GM21360 (cell line): Measurements from ENCODE around the gene PTPRM.

Experiments
- ATAC-seq: cut with Tn5 transposase; IDR thresholded peaks from one replicate; pipeline ENCODE4 v1.9.1; 2021; ENCODE audit warnings: mild to moderate bottlenecking, moderate library complexity; ENCODE audit not compliant: unreplicated experiment

Gene PTPRM

DNA sequence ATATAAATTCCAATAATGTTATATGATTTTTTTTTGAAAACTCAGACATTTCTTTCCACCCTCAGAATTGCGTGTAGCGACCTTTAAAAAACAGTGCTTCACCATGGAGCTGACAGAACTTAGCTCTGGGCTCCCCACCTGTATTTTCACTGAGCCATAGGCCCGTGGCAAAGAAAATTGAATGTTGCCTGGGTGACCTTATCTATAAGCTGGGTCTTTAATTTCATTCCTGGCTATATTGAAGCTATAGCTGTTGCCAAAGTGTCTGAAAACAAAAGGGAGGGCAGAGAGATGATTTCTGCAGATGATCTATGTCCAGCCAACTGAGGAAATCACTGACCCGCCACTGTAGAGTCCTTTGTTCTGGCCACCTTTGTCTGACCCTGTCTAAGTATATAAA lies 411.7 kb downstream of the PTPRM start:
- ATAC-seq, result no peak

DNA sequence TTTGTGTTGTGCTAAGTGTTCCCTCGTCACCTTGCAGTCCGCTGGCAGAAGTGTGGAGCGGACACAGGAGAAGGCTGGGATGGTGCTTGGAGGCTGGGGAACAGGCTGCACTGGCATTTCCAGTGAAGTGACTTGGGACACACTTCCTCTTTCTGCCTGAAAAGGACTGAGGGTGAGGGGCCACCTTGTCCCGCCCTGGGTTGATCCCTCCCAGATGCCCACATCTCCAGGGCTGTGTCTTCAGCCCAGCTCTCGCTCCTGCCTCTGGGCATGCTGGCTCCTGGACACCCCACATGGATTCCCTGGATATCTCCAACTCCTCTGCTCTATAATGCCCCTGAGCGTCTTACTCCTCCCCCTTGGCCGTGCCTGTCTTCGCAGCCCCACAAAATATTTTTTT lies 412.6 kb downstream of the PTPRM start:
- no peak for ATAC-seq

DNA sequence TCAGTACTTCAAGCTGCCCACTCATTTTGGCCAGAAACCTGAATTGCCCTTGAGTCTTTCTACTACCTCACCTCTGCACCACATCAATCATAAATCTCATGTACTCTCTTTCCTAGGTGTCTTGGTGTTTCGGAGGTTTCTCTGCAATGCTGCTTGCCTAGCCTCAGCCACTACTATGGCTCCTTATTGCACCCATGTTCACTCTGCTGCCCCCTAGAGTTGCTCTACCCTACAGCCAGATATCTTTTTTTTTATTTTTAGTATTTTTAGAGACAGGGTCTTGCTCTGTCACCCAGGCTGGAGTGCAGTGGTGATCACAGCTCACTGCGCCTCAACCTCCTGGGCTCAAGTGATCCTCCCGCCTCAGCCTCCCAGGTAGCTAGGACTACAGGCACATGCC lies 413.0 kb downstream of the PTPRM start:
- ATAC-seq, result no peak

DNA sequence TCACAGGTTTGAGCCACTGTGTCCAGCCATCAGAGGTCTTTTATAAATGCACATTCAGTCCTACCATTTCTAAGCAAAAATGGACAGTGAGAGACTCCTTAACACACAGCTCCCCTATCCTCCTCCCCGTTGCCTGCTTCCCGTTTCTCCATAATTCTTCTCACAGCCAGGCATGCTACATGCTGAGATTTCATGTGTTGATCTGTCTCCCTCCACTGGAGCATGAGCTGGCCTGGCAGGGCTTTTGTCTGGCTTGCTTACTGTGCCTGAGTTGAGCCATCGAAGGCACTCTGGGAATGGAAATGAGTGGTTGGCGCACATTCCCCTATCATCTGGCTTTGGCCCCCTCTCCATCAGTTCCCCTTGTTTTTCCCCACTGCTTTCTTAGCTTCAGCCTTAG lies 413.5 kb downstream of the PTPRM start:
- ATAC-seq, result no peak

DNA sequence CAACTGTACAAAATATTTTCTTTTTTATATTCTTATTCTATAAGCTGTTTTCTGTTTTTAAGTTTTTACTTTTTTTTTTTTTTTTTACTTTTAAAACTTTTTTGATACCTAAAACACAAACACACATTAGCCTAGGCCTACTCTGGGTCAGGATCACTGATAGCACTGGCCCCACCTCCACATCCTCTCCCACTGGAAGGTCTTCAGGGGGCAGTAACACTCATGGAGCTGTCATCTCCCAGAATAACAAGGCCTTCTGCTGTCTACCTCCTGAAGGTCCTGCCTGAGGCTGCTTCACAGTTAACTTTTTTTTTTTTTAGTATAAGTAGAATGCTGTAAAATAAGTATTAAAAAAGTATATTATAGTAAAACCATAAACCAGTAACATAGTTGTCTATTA lies 415.1 kb downstream of the PTPRM start:
- ATAC-seq, result no peak

DNA sequence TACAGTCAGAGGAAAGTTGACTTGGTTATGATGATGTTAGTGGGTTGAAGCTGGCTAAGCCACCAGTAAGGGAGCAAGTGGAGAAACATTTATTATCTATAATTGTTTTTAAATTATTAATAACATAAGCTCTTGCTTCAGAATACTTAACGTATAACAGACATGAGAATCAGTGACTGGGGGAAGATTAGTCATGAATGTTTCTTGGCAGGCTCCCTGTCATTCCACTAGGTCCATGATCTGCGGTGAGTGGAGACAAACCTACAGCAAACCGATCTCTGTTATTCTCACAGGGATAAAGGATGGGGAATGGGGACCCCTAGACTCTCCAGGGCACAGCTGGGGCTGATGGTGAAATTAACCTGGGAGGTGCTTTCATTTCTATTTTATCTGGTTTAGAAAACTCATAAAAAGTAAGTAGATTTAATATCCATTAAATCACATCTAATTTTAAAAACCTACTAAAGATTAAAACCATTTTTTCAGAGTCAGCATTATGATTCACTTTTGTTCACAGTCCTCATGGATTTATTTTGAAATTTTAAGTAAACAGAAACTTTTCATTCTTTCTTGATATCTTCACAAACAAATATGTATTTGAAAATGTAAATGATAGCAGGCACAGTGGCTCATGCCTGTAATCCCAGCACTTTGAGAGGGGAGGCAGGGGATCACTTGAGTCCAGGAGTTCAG lies 420.3 kb downstream of the PTPRM start:
- ATAC-seq, result no peak

DNA sequence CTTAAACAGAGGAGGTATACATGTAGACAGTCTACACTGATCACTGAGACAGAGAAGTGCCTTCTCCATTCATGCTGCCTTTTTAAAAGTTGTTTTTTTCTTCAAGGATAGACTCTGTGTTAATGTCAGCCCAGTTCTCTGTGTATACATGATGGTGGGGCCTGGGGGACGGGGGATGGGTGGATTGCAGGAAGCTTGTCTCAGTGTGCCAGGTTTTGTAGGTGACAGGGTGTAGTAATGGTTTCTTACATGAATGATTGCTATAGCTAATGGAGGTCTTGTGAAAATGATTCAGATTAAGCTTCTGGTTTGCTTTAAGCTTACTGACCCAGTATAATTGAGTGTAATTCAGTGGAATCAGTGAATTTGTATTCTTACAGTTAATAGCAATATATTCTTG lies 423.6 kb downstream of the PTPRM start:
- ATAC-seq, result no peak

DNA sequence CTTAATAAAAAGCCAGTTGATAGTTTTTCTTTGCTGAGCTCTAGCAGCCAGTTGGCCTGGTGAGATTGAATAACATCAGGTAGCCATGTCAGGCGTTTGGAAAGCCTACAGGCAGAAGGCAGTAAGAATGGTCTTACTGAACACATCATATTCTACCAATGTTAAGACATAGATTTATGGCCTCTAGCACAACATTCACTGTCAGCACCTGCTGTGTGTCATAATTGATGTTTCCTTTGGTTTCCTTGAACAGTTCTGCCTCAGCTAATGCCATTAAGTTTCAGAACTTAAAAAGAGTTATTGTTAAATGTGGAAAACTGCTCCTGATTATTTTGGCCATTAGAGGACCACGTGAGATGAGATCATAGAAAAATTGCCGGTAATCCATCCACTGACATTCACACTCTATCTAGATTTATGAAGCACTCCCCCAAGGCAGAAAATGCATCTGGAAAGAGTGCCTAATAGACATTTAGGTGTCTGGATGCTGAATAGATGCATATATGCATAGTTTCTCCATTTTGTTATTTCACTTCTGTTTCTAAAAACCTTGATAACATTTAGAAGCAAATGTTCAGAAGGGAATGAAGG lies 434.7 kb downstream of the PTPRM start:
- ATAC-seq, result no peak

DNA sequence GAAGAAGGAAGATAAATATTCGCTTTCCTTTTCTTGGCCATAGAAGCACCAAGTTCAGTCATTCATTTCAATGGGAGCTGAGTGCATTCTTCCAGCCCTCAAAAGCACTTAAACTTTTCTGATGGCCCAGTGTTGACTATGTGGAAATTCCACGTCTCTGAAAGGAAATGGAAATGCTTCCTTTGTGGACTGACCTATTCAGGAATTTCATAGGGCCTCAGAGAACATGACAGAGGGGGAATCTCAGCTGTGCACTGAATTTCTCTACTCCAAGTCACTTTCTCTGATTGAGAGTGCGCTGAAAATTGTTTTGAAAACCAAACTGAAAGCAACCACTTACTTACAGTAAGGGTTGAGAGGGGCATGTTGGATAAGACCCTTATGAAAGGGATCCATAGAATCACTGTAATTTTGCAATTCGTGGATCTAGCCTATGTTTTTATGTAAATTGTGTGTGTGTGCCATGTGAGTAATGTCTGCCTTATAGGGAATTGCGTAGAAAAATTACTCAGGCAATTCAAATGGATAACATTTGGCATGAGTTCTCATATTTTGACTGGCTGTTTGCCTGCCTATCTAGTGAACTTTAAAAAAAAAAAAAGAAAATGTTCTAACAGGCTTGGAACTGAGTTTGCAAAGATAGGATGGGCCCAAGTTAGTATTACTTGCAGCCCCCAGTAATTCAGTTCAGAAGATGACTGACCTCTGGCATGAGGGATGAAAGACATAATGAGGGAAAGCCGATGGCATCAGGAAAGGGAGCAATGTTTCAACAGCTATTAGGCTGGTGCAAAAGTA lies 437.0 kb downstream of the PTPRM start:
- no peak for ATAC-seq

DNA sequence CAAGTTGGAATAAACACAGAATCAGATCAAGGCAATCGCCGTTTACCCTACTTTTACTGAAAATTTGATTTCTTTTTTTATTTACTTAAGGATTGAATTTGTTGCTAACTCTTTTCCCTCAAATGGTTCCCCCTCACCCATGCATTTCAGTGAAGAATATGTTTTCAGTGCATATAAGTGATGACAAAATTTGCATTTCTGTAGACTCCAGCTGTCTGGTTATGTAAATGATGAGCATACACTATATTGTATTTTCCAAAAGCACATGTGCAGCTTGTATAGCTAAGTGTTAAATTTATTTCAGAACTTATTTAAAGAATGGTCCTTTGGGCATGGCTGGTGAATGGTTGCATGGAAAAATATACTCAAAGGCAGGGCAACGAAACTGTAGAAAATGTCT lies 437.7 kb downstream of the PTPRM start:
- no peak for ATAC-seq

DNA sequence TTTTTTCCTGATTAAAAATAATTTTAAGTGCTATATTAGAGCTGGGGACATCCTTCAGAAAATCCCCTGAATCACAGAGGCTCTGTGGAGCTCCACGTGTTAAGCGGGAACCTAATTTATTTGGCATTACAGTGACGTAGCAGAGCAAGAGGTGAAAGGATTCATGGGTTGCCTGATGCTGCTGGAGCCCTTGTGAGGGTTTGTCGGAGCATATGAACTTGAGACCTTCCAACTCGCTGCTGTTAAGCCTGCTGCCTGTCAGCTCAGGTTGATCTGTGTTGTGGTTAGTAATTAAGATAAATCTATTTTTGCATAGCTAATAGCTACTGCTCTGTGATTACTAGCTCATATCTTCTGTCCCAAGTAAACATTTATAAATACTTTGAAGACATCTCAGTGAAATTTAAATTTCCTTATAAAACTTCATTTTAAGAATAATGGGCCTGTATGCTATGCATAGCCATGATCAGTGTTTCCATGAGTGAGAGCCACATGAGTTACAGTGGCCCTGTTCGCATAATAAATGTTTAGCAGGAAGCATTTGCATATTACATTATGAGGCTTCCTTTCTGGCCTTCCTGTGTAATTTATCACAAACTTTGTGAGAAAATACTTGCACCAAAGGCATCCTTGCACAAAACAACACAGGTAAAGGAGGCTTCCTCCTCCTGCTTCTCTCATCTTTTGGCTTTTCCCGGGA lies 438.9 kb downstream of the PTPRM start:
- no peak for ATAC-seq

DNA sequence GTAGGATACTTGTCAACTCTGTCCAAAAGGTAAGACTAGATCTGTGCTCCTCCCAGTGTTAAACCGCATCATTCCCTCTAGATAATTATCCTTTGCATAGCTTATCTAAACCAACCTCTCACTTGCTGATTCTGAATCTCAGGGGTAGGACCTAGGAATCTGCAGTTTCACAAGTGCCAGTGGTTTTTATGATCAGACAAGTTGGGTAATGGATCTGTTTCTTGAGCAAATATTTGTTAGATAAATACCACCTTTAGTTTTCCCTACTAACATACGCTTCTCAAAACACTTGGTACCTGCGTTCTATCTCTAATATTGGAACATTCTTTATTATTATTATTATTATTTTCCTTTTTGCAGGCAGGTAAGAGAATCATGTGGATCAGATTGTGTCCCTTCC lies 439.9 kb downstream of the PTPRM start:
- no peak for ATAC-seq

DNA sequence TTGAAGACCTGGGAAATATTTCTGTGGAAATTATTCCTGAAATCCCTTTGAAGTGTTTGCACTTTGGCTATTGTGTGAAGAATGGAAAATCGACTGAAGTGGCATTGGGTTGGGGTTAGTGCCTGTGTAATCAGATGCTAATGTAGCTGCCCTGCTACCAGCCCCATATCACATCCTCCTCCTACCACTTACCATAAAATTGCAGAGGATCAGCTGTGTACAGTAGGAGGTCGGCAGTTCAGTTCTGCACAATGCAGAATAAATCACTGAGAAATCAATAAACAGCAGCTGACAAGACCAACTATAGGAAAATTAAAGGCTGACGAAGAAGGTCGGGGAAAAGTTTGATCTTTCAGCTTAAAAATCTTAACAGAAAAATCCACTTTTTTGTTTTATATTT lies 440.9 kb downstream of the PTPRM start:
- ATAC-seq, result no peak

DNA sequence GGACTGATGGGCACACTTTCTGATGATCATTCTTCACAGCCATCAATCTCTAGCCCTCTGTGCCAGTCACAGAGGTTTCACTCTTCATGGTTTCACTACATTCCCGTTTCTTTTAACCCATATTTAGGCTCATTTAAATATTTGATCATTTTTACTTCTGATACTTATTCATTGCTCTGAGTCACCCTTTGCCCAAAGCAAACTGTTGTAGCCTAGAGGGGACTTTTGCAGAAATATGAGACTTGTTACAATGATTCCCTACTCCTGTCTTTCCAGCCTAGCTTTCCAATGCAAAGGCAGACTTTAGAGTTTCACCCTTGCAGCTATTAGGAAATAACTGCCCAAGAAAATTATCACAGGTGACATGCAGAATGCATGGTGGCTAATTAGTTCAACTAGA lies 444.2 kb downstream of the PTPRM start:
- ATAC-seq, result no peak

DNA sequence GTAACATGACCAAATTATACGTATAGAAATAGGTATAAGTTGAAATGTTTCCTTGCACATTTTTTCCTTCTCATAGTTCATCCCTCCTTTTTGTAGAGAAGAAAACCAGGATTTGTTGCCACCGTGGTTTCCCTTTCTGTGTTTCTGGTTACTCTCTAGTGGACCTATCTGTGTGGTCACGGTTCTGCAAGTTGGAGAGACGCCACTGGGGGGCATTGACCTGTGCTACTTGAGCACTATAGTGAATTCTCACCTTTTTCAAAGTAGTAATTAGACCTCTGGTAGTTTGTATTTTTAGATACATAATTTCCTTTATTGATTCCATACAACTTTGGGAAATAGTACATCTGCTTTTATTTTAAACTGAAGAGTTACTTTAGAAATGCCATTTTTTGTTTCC lies 444.8 kb downstream of the PTPRM start:
- ATAC-seq, result no peak

DNA sequence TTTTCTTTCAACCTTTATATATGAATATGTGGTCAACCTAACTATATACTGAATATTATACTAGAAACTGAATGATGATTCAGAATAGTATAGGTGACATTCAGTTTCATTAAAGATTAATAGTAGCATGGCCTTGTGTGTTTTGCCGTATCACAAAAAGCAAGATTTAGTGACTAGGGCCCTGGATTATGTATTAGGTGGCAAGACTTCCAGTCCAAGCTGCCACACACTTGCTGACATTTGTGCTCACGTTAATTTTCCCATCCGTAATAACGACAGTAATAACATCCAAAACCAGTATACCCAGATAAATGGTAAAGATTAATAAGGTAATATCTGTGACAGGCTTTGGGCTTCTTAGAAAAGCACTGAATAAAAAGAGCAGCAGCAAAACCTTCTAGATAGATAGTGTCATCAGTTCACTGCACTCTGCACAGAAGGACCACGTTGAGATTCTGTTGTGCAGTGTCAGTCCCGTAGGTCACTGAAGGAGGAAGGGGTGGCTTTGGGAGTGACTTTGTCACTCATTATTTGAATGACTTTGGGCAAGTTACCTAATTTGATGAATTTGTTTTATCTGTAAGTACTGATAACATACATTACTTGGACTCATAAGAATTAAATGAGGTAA lies 451.7 kb downstream of the PTPRM start:
- no peak for ATAC-seq

DNA sequence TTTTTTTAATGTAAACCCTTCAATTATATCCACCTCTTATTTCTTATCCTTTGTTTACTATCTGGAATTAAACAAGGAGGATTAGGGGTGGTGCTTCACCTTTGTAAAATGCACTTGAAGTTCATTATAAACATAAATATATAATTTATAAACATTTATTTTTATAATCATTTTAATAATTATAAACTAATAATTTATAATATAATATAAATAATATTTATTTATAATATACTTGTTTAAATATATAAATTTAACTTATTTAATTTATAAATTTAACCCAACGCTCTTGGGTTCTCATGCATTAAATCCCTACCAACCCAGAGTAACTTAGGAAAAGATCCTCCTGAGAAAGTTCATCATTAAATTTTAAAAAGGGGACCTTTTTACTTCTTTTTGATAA lies 452.5 kb downstream of the PTPRM start:
- ATAC-seq, result no peak

DNA sequence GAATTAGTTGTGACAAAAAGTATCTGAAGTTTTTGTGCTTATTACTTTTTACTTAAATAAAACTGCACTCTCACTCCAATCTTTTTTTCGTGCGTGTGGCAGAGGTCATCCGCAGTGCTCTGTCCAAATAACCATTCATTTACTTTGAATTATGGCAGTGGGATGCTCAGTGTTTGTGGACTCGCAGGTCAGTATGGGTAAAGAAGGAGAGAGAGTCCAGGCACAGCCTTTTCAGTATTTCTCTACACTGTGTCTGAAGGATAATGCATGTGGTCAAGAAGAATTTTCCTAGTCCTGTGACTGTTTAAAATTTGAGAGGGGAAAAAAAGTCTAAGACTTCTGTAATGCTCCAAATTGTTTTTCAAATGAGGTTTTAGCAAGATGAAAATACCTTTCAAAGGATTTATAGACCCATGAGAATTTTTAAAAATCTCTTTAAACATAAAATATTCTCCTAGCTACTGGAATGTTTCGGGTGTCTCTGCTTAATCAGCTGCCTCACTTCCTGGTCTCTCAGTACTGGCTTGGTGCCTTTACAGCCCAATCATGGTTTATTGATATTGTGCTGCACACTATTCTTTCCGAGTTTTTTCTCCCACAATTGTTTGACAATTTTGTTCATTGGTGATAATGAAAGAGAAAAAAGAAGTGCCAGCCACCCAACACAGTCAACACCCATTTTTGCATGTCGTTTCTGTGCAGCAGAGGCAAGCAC lies 453.2 kb downstream of the PTPRM start:
- no peak for ATAC-seq

DNA sequence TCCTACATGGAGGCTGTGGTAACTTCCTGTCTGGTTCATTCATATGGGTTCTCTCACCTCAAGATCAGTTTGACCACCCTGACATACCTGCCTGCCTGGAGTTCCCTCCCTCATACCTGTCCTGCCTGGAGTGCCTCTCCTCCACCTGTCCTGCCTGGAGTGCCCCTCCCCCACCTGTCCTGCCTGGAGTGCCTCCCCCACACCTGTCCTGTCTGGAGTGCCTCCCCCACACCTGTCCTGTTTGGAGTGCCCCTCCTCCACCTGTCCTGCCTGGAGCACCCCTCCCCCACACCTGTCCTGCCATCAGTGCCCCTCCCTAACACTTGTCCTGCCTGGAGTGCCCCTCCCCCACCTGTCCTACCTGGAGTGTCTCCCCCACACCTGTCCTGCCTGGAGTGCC lies 461.9 kb downstream of the PTPRM start:
- ATAC-seq, result no peak

DNA sequence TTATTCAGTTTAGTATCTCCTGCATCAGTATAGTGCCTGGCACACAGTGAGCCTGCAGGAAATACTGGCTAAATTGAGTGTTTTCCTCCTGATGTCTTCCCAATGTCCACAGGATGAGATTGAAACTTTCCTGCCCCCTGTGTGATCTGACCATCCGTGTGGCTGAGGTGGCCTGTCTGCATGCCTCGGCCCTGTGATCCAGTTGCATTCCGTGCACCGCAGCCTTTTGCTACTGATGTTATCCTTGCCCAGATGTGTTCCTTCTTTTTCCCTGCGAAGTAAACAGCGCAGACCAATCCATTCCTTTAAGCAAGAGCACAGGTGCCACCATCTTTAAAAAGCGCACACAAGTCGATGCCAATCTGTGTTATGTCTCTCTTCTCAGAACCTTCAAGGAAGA lies 462.6 kb downstream of the PTPRM start:
- no peak for ATAC-seq

DNA sequence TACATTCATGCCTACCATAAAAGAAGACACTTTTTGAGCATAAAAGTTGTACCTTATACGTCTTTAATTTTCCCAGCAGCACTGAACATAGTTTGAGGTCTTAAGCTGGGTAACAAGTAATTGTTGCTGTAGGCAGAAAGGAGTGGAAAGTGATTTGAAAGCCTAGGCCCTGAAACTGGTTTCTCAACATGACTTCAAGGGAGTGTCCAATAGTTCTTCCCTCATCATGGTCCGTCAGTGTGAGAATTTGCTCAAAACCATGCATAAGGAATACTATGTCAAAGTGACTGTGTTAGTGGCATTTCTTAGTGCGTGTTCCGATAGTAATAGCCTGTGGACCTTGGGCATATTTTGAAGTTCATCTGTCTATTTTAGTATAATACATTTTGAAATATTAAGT lies 463.1 kb downstream of the PTPRM start:
- ATAC-seq, result no peak
